NCI-H2081 treated with DMSO at 0.1 percent for 48 hours (cell line): Measurements from ENCODE around the gene ELP4.

Source experiments
- DNase-seq: peaks from one replicate; lab custom pipeline; 2025; lab: John Stamatoyannopoulos, UW

The ELP4 gene

DNA sequence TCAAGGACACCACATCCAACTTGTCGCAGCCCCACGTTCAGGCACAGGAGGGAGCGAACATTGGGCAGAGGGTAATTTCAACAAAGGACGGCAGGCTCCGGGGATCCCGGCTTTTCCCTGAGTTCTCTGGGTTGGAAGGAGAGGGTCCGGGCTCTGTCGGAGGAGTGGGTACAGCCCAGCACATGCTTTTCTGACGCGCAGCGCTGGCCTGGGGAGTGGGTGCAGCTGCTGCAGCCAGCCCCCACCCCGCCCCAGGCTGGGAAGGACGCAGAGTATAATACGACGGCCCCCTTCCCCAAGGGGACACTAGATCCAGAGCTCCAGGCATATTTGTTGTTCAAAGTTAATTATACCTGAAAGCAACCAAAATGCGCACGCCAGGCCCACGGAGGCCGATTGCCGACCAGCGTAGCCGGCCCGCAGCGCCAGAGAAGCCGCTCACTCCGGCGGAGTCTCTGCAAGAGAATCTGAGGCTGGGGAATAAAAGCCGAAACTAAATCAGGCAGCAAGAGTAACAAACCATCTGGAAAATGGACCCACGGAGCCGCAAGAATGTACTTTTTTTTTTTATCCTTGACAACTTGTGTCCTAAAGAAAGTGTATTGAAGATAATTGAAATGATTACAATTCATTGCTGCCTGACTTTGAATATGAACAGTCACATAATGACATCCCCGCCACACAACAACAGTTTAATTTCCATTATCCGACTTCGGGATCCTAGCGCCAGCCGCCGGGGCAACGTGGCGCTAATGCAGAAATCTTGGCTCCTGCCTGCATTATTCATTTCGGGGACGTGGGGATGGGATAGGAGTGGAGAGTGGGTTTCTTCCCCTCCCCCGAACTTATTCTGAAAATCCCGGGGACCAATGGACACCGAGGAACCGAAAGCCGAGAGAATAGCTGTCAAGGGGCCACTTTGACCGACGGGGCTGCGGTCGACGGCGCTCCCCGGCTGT, 315.6 kb downstream of the ELP4 start:
- no peak for DNase-seq

DNA sequence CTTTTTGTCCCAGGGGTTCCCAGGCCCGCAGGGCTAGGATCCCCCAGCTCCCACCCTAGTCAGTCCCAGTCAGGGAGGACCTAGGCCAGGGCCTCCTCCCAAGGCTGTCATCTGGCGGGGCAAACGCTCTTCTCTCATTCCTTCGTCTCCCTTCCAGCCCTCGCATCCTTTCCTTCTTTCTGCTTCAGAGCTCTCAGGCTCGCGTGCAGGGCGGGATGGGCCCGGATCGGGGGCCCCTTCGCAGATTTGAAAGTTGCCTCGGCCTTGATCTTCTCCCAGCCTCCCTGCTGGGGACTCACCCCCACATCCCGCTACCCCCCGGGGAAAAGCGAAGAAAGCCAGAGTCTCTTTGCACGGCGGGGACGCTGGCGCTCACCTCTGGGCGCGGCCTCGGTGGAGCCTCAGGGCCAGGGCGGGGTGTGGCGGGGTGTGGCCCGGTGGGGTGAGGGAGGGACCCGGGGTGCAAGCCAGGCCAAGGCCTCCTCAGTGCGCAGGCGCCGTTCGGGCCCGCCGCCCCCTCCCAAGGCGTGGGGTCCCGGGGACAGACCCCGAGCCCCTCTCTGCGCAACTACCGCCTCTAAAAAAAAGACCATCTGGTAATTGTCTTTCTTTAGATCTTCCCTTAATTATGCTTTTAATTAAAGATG, 316.4 kb downstream of the ELP4 start:
- no peak for DNase-seq

DNA sequence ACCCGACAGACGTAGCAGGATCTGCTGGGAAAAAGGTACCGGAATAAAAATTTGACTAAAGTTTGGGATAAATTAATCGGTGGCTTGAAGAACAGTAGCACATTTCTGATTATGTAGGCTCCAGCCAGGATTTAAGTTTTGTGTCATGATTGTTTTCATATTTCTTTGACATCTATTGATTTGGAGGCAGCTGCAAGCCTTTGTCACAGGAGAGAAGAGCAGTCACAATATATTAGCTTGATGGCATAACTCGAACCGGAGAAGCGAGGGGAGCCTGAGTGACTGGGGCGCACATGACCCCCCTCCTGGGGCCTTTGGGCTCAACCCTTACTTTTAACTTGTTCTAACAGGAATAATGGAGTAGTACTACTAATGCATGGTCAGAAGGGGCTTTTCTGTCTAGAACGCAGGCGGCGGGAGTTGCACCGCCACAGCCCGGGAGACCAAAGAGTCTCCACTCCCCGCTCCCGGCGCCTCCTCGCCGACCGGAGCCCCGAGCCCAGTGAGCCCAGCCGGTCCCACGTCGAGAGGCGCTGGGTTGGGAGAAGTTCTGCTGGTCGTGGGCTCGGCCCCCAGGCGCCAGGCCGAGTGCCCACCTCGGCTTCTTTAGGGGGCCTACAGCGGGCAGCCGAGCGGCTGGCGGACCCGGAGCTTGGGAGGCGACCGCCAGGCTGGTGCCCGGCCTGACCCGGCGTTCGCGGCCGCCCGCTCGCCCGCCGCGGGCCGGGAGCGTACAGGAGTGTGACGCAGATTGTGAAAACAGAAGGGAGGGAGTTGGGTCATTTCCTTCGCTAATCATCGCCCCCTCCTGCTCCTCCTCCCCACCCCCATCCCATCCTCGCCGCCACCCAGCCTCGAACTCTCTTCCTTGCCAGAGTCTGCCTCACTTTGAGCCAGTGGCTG, 317.2 kb downstream of the ELP4 start:
- DNase-seq, result no peak

DNA sequence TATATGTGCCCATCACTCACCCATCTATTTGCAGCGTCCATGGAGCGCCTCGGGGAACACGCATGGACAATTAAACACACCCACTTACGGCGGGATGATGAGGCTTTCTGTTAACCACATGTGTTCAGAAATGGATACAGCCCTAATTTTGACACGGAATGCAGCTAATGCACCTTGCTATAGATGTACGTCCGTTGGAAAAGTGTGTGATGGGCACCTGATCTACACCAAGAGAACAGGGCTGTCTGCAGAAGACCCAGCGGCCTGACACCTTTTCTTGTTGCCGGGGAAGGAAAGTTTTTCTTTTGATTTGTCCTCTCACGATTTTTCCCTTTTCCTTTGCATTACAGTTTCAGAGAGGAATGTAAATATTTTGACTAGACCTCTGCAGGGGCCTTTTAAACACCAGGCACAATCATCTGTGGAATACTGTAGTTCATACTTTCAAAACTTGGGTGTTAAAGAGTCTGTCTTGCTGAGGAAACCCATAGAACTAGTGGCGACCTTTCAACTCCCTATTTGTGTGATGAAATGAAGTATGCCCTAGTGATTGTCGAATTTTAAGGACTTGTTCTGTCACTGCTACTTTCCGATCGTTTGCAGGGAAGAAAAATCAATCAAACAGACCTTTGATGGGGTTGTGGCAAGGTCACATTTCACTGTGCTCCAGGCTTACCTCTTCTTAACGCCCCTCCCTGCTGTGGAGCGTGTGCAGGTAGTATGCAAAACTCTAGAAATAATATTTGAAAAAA, 318.1 kb downstream of the ELP4 start:
- DNase-seq, result no peak

DNA sequence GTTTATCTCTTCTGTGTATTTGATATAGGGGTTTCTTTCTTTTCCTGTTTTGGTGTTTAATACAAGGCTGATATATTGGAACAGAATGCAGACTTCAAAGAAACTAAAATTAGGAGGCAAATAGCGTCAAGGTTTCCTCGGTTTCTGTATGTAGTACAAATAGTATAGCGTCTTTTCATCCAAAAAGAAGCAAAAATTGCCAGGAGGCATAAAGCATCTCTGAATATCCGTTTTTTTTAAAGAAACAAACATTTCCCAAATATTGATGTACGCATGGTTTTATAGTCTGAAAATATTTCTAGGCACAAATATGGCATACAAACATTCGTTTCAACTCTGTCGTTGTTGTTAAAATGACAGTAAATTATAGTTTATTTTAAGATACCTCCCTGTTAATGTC, 318.6 kb downstream of the ELP4 start:
- no peak for DNase-seq

DNA sequence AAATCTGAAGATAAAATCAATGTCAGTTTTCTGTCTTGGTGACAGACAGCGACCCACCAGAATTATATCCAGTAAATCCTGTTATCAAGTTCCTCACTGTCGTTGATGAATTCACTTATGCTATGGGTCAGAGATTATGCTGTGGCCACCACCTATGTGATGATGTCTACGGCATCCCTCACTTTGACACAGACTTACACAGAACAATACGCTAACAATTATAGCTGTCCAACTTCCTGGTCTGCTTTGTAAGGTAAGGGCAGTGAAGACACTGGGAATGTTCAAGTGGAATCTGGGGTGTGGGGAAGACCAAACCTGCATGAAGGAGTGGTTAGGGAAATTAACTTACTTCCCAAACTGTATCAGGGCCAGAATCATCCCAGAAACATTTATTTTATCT, 320.8 kb downstream of the ELP4 start:
- no peak for DNase-seq

DNA sequence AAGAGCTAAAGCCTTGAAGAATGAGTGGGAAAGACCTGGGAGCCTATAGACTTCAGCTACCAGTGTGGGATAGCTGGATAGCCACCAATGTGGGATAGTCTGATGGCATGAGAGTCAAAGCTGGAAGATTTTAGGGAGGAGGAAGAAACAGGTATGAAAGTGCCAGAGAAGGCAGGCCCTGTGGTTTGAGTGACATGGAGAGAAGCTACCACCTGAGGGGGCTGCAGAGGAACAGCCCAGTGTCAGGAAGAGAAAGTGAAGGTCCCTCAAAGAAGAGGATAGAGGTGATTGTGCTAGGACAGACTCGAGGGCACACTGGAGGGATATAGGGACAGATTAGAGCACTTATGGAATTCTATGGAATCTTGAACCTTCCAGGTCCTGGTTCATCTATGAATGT, 324.7 kb downstream of the ELP4 start:
- no peak for DNase-seq
